GM21447 (cell line): ENCODE results near the gene CRABP2.

Source experiments
- ATAC-seq: cut with Tn5 transposase; IDR thresholded peaks from one replicate; pipeline ENCODE4 v1.9.1; 2021; ENCODE audit not compliant: unreplicated experiment

The CRABP2 gene

DNA sequence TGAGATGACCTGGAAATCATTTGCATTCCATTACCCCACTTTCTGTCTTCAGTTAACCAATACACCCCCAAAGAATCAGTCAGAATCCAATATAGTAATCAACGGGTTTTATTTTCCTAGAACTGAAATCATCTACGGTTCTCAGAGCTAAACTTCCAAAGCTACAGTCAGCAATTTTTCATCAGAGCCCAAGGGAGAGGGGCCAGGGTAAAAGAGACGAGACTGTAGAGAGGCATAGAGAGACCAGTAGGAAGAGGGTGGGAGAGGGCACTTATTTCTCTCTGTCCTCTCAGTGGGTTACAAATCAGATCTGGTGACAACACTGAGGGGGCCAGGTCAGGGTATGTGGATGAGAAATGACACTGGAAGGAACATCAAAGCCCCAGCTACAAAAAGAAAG lies 36.6 kb upstream of the CRABP2 start:
- no peak for ATAC-seq

DNA sequence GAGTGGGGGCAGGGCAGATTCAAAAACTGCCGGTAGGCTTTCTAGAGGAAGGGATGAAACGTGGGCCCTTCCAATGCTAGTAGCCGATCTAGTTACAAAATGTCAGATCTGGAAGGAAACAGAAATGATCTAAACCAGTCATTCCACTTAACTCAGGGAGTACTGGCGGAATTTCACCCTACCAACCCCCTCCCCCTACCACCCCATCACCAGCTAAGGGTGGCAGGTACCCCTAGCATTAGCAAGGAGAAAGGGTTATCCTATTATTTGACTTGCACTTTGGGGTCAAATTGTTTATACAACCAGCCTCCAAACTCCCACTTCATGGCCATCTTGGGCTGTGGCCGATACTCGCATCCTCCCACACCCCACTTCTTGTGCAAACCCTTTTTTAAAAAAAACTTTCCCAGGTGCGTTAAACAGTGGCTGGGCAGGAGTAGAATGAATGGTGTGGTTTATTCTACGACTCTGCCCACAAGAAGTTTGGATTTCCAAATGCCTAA lies 36.1 kb upstream of the CRABP2 start:
- no peak for ATAC-seq

DNA sequence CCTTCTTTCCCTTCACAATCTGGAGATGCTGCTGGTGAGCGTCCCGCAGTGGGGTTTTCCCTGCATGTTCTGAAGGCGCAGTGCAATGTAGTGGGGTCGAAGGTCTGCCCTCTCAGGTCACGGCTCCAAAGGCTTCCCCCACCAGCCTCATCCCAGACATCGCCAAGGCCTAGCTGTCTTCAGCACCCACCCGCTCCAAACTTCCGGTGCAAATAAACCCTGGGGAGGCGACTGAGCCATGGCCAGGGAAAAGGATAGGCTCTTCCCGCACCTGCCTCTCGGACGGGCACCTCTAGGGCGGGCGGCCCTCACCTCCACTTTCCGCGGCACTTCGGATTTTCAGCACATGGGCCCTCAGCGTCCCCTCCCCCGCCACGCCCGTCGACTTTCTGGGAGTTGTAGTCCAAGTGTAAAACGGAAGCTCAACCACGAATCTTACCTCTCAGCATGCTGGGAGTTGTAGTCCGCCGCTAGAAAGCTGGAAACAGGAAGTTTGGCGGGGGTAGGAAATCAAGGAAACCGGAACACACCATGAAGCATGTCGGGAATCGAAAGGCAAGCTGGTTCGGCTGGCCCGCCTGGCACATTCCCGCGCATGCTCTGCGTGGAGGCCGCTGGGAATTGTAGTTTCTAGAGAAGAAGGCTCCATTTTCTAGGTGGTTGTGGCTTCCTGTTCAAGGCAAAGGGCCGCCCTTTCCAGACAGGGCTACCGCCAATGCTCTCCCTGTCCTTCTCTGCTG lies 35.5 kb upstream of the CRABP2 start, which contains the start of gene MRPL24:
Gene MRPL24, minus strand, starts transcription at position 348 of the 740 bp plus-strand sequence. CDS start 2,384 bp downstream, outside the sequence.
- peak; percentile 82 for ATAC-seq

DNA sequence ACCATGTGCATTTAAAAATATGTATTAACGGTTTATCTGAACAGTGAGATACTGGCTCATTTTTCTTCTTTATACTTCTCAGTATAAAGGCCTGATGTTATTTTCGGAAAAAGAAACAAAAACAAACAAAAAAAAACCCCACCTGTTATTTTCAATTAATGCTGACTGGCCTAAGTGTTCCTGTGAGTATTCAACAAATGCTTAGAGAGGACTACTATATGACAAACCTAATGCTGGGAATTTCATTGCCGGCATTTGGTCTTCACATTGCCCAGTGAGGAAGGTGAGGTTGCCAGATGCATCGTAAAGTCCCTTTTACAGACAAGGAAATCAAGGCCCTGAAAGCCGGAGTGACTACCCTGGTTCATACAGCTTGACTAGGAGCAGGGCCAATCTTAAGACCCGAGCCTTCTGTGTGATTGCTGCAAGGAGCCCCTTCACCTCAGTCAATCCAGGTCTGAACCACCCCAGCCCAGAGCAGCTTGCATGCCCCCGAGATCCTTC lies 34.9 kb upstream of the CRABP2 start:
- no peak for ATAC-seq

DNA sequence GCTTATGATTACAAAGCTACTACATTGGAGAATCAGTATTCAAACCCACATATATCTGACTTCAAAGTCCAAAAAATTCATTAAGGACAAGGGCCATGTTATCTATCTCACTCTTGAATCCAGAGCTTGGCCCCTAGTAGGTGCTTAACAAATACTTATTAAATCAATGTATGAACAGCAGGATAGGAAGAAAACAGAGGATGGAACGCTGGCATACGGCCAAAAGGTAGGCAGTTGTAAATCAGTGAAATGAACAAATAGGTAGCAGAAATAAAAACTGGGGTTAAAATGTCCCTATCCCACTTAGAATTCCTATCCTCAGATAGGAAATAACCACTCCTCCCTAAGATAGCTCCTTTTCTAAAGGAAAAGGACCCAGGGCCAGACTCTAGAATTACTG lies 33.5 kb upstream of the CRABP2 start:
- no peak for ATAC-seq

DNA sequence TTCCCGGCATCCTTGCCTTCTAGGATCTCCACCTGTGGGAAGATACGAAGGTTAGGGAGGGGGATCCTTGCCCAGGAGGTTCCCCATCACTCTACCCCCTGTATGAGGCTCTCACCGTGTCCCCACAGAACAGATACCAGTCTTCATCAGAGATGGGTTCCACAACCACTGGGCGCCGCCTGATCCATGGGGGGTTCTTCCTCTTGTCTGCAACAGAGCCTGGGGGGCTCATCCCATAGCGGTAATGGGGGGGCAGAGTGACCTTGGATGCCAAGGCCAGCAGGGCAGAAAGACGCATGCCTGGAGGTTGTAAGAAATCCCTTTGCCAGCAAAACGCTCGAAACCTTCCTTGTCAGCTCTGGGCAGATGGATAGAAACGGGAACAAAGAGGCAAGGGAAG lies 33.0 kb upstream of the CRABP2 start:
- ATAC-seq = no peak

DNA sequence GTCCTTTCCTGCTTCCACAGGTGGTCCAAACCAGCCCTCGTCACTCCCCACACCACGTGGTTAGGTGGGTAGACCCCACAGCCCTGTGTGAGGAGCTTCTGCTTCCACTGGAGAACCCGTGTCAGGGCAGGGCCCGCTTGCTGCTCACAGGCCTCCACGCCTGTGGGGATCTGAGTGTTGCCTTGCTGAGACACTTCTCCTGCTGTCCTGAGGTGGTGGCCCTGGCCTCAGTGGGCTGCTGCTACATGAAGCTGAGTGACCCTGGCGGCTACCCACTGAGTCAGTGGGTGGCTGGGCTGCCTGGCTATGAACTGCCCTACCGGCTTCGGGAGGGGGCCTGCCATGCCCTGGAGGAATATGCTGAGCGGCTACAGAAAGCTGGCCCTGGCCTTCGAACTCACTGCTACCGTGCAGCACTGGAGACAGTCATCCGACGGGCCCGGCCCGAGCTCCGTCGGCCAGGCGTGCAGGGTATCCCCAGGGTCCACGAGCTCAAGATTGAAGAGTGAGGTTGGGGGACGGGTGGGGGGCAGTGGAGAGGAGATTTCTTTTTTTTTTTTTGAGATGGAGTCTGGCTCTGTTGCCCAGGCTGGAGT lies 28.7 kb upstream of the CRABP2 start:
- no peak for ATAC-seq

DNA sequence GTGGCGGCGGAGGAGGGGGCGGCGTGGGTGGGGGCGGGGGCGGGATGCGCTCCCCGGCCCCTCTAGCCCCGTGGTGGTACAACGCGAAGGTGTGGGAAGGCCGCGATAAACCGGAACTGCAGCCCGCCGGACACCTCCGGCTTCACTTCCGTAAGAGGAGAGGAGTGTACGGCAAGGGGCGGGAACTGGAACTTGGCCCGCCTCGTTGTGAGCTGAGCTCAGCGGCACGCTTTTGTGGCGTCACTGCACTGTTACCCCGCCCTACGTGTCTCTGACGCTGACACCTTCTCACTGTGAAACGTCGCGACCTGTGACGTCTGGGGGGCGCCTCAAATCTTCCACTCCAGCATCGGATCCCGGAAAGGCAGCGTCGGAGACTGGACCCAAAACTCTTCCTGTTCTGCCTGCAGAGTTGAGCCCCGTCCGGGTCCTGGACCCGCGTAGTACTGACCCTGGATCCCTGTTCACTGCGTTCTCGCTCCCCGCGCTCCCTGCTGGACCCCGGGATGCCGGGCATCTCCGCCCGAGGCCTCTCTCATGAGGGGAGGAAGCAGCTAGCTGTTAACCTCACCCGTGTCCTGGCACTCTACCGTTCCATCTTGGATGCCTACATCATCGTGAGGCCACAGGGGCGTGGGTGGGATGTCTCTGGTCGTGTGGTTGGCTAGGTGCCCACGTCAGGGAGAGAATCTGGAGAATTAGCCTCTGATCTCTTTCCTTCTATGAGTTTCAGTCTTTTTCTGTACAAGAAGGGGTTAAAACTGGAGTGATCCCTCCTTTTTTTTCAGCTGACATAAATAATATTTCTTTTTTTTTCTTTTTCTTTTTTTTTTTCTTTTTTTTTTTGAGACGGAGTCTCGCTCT lies 23.4 kb upstream of the CRABP2 start, which contains the start of gene ISG20L2:
Gene ISG20L2, minus strand, starts transcription at position 168 of the 864 bp plus-strand sequence. CDS start 1,114 bp downstream, outside the sequence.
- peak; percentile 87 for ATAC-seq

DNA sequence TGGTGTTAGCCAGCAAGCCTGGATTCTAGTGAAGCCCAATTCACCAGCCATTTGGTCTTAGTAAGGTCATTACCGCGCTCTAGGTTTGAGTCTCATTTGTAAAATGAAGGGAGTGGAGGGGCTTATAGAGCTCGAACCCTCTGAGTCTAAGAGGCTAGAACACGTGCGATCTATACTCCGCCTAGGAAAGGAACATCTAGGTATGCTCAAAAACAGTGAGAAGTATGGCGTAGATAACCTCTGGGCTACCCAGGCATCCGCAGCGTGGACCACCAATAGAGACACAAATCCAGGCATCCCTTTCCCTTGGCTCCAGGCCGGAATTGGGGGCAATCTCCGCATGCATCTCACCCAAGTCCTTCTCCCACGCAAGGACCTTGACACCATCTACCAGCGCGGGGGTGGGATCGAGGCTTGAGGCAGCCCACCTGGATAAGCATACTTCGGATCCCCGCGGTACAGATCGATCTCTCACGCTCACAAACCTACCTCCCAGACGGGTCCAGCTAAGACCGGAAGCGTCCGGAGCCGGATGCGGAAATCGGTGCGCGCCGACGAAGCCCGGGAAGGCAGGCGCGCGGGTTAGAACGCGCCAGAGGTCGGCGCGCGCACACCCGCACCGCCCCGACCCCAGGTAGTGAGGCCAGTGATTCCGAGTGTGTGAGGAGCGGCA lies 22.7 kb upstream of the CRABP2 start, which contains the start of gene METTL25B:
Gene METTL25B, plus strand, starts transcription at position 544 of the 673 bp plus-strand sequence. CDS start 636 bp downstream, outside the sequence.
- ATAC-seq = peak; percentile 51

DNA sequence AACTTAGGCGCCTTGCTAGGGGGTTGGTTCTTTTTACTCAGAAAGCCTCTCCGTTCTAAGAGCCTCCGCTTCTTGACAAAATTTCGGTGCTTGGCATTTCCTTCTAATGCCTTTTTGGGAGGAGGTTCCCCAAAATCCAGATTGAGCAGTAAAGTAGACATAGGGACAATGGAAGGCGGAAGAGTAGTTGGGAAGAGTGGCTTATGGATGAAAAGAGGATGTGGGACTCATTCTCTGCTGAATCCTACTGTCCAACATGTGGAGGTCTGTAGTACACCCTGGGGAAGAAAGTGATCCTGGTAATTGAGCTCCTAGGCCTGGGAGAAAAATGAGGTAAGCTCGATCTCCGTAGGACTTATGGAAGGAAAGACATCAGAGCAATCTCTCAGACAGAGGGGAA lies 22.1 kb upstream of the CRABP2 start:
- no peak for ATAC-seq

DNA sequence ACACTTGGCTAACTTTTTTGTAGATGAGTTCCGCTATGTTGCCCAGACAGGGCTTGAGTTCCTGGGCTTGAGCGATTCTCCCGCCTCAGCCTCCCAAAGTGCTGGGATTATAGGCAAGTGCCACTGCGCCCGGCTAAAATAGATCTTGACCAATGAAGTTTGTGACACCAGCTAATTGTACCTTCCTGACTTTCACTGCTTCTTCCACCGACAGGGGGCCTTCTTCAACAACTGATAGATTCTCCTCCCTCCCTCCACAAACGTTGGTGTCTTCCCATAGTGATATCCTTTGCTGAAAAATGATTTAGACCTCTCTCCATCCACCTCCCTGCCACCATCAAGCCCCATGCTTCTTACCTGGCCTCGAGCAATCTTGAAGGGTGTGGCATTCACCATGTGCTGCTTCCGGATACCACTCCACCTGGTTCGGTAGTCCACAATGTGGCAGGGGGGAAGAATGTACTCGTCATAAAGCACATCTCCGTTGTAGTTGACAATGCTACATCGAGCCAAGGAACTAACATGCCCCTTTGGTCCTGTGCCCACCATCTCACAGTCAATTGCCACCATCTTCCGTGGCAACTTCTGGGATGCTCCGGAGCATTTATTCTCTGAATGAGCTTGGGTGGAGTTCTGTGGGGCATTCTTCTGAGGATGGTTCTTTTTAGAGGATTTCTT lies 21.3 kb upstream of the CRABP2 start:
- no peak for ATAC-seq

DNA sequence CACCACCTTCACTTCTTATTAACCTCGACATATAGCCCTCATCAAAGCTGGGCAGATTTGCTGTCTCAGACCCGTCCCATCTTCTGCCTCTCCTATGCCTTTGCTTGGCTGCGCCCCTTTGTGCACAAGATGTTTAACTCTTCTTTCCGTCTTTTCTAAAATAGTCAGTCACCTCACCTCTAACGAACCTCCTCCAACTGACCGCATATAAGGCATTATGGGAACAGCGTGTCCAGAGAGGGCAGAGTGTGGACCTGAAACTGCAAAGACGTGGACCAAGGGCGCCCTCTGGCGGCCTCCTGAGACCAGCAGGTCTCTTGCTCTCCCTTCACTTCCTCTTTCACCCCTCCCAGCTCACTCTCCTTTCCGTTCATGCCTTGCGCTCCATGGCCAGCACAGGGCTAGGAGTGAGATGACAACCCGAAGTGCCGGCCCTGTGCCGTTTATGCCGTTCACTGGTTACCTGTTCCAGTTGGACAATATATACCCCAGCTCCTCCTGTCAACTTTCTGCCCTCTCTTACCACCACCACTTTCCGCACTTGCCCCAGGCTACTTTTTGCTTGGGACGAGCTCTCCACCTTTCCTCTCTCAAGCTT lies 20.4 kb upstream of the CRABP2 start:
- ATAC-seq = peak; percentile 35

DNA sequence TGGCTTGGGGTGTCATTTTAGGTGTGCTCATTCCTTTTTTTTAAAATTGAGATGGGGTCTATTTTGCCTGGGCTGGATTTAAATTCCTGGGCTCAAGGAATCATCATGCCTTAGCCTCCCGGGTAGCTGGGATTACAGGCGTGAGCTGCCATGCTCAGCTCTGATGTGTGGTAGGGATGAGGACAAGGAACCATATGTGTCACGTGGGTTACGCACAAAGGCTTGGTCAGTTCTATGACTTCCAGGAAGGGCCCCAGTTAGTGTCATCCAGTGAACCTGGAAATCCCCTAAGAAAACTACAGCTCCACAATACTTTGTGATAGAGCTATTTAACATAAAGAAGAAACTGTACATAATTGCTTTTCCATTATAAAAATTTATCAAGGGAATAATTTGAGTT lies 16.2 kb upstream of the CRABP2 start:
- ATAC-seq = no peak

DNA sequence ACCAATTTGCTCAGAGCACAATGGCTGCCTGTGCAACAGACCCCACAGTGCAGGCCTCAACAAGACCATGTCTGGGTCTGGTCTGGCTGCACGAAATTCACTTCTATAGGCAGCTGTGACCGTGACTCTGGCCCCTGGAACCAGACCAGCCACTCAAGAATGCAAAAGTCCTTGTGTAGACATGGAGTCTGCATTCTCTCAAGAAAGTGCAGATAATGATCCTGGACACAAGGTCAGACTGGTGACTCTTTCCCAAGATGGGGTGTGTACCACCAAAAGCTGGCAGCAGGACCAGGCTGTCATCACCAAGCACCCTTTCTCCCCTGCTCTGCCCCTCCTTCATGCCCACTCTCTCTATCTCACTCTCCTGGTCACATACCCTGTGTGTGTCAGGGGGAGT lies 15.7 kb upstream of the CRABP2 start:
- ATAC-seq = no peak

DNA sequence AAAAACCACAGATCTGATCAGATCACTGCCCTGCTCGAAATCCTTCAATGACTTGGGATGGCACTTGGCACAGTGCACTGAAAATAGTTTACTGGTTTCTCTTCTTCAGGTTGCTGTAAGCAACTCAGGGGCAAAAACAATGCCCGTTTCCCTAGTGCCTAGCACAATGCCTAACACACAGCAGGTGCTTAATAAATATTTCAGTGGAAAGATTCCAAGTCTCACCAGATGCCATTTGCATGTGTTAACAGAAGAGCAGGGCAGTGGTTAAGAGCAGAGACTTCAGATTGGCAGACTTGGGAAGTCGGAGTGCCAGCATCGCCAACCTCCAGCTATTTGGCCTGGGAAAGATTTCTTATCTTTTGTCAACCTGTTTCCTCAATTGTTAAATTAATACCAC lies 12.0 kb upstream of the CRABP2 start:
- ATAC-seq = no peak

DNA sequence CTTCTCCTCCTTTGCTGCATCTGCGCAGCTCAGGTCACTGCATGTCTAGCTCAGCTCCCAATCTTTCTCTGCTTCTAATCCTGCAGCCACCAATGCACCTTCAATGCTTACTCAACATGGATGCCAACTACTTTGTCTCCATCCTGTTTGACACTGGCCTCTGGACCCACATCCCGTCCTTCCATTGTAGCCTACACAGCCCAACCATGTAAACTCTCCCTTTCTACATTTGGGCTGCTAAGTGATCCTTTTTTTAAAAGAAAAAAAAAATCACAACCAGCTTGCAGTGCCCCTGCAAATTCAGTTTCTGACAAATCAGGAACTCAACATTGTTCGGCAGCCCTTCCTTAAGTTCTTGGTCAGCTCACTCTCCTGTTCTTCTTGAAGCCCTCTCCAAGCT lies 9.4 kb upstream of the CRABP2 start:
- ATAC-seq = no peak

DNA sequence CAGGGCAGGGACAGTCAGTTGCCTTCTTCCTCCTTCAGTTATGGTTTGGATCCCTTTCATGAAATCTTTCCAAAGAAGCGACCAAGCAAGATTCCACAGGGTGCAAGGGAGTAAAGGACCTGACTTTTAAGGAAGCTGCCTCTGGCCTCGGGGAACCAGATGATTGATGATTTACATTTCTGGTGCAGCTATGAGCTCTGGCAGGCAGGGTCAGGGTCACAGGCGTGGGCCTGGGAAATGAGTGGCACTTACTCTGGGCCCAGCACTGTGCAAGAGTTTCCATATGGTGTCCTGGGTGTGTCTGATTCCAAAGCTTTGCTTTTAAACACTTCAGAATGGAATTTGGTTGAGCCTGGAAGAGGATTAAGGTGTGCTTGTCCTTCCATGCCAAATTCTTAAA lies 7.2 kb upstream of the CRABP2 start:
- ATAC-seq = no peak

DNA sequence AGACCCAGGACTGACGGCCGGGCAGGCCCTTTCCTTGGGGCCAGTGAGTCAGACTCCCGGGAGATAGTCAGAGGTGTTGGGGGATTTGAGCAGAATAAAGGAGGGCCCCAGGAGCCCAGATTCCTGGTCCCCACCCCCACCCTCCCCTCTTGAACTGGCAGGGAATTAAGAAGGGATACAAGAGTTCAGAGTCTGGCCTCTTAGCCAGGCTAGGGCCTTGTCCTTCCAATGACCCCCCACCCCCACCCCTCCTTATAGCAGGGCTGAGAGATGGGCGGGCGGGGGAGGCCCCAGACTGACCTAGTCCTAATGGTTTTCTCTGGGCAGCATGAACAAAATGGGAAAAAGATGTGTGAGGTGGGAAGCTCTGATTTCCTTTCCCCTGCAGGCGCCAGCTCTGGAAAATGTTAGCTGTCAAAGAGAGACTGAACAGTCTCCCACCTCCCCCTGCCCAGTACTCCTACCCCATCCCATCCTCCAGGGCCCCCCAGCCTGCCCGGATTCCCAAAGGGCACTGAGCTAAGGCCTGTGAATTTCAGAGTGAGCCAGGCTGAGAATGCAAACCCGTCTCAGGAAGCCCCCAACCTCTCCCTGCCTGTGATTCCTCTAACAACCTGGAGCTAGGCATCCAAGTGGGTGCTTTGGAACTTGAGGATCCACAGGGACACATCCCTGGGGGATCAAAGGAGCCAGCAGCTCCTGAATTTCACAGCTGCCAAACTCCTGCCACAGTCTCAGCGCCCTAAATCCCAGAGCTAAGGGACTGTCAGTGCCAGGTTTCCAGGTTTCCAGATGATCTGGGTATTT lies 5.8 kb upstream of the CRABP2 start:
- ATAC-seq = no peak
